H1 (cell line): Measurements from ENCODE around the gene MEIOB. TPM values are rescaled to one million over a fixed set of nuclear protein-coding genes. Genes with fewer than 3 reads are reported as not detected.

ENCODE experiments used
- CTCF ChIP-seq, 3 experiments: IDR thresholded peaks; 1 replicate in 2 of 3; 2 replicates in 1 of 3; pipeline versions ENCODE4 v1.5.1 to v1.6.1; 2011; ENCODE audit warnings: low read length in 3 of 3, mild to moderate bottlenecking in 3 of 3, inconsistent platforms in 2 of 3, low read depth in 1 of 3, moderate library complexity in 1 of 3; ENCODE audit not compliant: insufficient read depth in 1 of 3; ENCODE audit errors: control extremely low read depth in 1 of 3
- EGR1 ChIP-seq: IDR thresholded peaks from 2 replicates; pipeline ENCODE4 v1.6.1; 2011; ENCODE audit warnings: low read depth, low read length, borderline replicate concordance
- EP300 ChIP-seq, 2 experiments: IDR thresholded peaks; 1 replicate in 1 of 2; 2 replicates in 1 of 2; pipeline ENCODE4 v1.6.1; 2011 to 2012; ENCODE audit warnings: low read depth in 2 of 2, low read length in 2 of 2, mild to moderate bottlenecking in 2 of 2, borderline replicate concordance in 1 of 2, inconsistent platforms in 1 of 2, moderate library complexity in 1 of 2
- EZH2 ChIP-seq: fragments of 200-600 bp; sonication (generic); IDR thresholded peaks from 2 replicates; pipeline ENCODE4 v1.7.1; 2012; ENCODE audit warnings: low read depth, mild to moderate bottlenecking, moderate library complexity, low read length, inconsistent platforms; ENCODE audit not compliant: severe bottlenecking
- FOSL1 ChIP-seq: IDR thresholded peaks from 2 replicates; pipeline ENCODE4 v1.6.1; 2011; ENCODE audit warnings: mild to moderate bottlenecking, low read depth, low read length, moderate library complexity; ENCODE audit not compliant: insufficient read depth
- GTF2F1 ChIP-seq: IDR thresholded peaks from 2 replicates; pipeline ENCODE4 v1.6.1; 2012; ENCODE audit warnings: low read depth, low read length, improper control_type of control experiment, borderline replicate concordance
- HDAC2 ChIP-seq, 2 experiments: fragments of 300-600 bp in 1 of 2; sonication (generic) in 1 of 2; IDR thresholded peaks; 2 replicates each; pipeline ENCODE4 v1.6.1; 2011 to 2012; ENCODE audit warnings: low read depth in 2 of 2, low read length in 2 of 2, mild to moderate bottlenecking in 2 of 2, moderate library complexity in 2 of 2, borderline replicate concordance in 1 of 2, inconsistent platforms in 1 of 2
- JUN ChIP-seq: IDR thresholded peaks from 2 replicates; pipeline ENCODE4 v1.6.1; 2011; ENCODE audit warnings: low read depth, mild to moderate bottlenecking, improper control_type of control experiment, low read length
- JUND ChIP-seq: IDR thresholded peaks from 2 replicates; pipeline ENCODE4 v1.6.1; 2011; ENCODE audit warnings: mild to moderate bottlenecking, improper control_type of control experiment, low read length
- KDM1A ChIP-seq: fragments of 200-600, 300-600 bp; sonication (generic); IDR thresholded peaks from 2 replicates; pipeline ENCODE4 v1.7.1; 2016; ENCODE audit warnings: mild to moderate bottlenecking, low read length, borderline replicate concordance
- KDM4A ChIP-seq: IDR thresholded peaks from one replicate; pipeline ENCODE4 v1.7.1; 2012; ENCODE audit warnings: low read depth, mild to moderate bottlenecking, moderate library complexity, low read length, inconsistent platforms; ENCODE audit not compliant: severe bottlenecking
- KDM5A ChIP-seq: fragments of 200-600 bp; IDR thresholded peaks from 2 replicates; pipeline ENCODE4 v1.7.1; 2012; ENCODE audit warnings: mild to moderate bottlenecking, low read length, inconsistent platforms, mixed read lengths
- MAX ChIP-seq: IDR thresholded peaks from 2 replicates; pipeline ENCODE4 v1.6.1; 2012; ENCODE audit warnings: inconsistent platforms
- POLR2AphosphoS5 ChIP-seq: IDR thresholded peaks from 2 replicates; pipeline ENCODE4 v1.6.1; 2011; ENCODE audit warnings: low read depth, low read length
- RAD21 ChIP-seq, 2 experiments: IDR thresholded peaks in 1 of 2; conservative IDR thresholded peaks in 1 of 2; 2 replicates each; pipeline ENCODE4 v1.6.1; 2011; ENCODE audit warnings: low read depth in 2 of 2, low read length in 2 of 2, improper control_type of control experiment in 1 of 2, inconsistent platforms in 1 of 2, mild to moderate bottlenecking in 1 of 2, moderate library complexity in 1 of 2
- SP1 ChIP-seq: IDR thresholded peaks from 2 replicates; pipeline ENCODE4 v1.6.1; 2011; ENCODE audit warnings: low read depth, low read length
- SP2 ChIP-seq: IDR thresholded peaks from 2 replicates; pipeline ENCODE4 v1.6.1; 2012; ENCODE audit warnings: mild to moderate bottlenecking, low read length, inconsistent platforms
- SP4 ChIP-seq: IDR thresholded peaks from 2 replicates; pipeline ENCODE4 v1.6.1; 2012; ENCODE audit warnings: low read length, inconsistent platforms
- TEAD4 ChIP-seq: IDR thresholded peaks from 2 replicates; pipeline ENCODE4 v1.6.1; 2012; ENCODE audit warnings: low read depth, low read length, inconsistent platforms, mixed read lengths
- polyA plus RNA-seq, 7 experiments: library from polyadenylated mRNA; depleted of rRNA in 3 of 7; stranded (reverse) in 5 of 7; unstranded in 2 of 7; fragments of >200 nt in 5 of 7; fragments of 200-250 nt in 2 of 7; gene quantifications; 1 replicate in 5 of 7; 2 replicates in 1 of 7; 4 replicates in 1 of 7; pipeline versions ENCODE4 v1.2.1 to v1.2.3, GENCODE V29; 2011 to 2013; ENCODE audit warnings: missing spikeins in 2 of 7, mixed read lengths in 2 of 7
- total RNA-seq: library from RNA; stranded (reverse); fragmentation: NEBNext Ultra II Directional; extraction: Animal tissue kit (Norgen Biotek cat#: 25700); gene quantifications from 2 replicates; pipeline ENCODE4 v1.2.1, GENCODE V29; 2021
- TF ChIP-seq, protein P1 (sequence below): IDR thresholded peaks from 2 replicates; pipeline ENCODE4 v1.6.1; 2012; ENCODE audit warnings: low read length, inconsistent platforms

MEIOB gene
- total and polyA plus RNA-seq, 2 of the 8 experiments (the other 6 are each of a cell fraction or from before 2014, with no cell fraction given), result 0.63 to 1.1 TPM

DNA sequence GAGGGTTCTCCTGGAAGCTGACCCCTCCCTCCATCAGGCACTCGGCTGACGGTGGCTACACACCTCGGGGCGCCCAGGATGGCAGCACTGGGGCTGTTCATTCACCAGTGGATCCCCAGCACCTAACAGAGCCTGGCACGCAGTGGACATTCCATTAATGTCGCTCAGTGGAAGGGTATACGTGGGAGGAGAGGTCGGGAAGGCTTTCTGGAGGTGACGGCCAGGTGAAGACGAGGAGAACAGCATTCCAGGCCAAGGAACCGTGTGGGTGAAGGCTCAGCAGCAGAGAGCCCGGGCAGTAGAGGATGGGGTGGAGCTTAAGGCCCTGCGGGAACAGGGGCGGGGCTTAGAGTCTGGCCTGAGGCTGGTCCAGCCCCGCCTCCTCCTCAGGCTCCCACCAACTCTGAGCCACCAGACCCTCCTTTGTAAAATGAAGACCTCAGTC, 48.8 kb upstream of the MEIOB start (continued):
- TF ChIP-seq CTCF (IDR thresholded peaks at IDR 0.05; ENCODE audit: control extremely low read depth in 1 of 3, insufficient read depth in 1 of 3, low read depth in 1 of 3, low read length in 3 of 3) (no peak), JUN (no peak), KDM4A (no peak), HDAC2 (IDR thresholded peaks at IDR 0.05; ENCODE audit: borderline replicate concordance in 1 of 2, low read depth in 2 of 2, low read length in 2 of 2) (no peak; a peak in 1 of 4 replicates), EGR1 (no peak), MAX (no peak), EP300 (IDR thresholded peaks at IDR 0.05; ENCODE audit: borderline replicate concordance in 1 of 2, low read depth in 2 of 2, low read length in 2 of 2) (no peak), FOSL1 (0 out of 2 replicates have a peak, but pooled peaks have one; percentile 72), TEAD4 (no peak), RAD21 (IDR thresholded peaks at IDR 0.05 in 1 of 2, conservative IDR thresholded peaks at IDR 0.05 in 1 of 2; ENCODE audit: low read depth in 2 of 2, low read length in 2 of 2) (no peak), KDM5A (no peak), EZH2 (peak; percentile 17), KDM1A (peak; percentile 67; the same call in 1 of the 2 replicates), JUND (no peak), SP4 (no peak), POLR2AphosphoS5 (no peak), SP1 (peak; percentile 38; the same call in 1 of the 2 replicates), SP2 (no peak), GTF2F1 (no peak)
- TF ChIP-seq, protein P1, sequence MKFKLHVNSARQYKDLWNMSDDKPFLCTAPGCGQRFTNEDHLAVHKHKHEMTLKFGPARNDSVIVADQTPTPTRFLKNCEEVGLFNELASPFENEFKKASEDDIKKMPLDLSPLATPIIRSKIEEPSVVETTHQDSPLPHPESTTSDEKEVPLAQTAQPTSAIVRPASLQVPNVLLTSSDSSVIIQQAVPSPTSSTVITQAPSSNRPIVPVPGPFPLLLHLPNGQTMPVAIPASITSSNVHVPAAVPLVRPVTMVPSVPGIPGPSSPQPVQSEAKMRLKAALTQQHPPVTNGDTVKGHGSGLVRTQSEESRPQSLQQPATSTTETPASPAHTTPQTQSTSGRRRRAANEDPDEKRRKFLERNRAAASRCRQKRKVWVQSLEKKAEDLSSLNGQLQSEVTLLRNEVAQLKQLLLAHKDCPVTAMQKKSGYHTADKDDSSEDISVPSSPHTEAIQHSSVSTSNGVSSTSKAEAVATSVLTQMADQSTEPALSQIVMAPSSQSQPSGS, result no peak
